A673 (cell line): ENCODE results near the gene SMOC2.

Source experiments
- CTCF ChIP-seq: fragments of 300-800, 200-600 bp; sonication (generic); conservative IDR thresholded peaks from 2 replicates; pipeline ENCODE4 v1.5.1; 2017; ENCODE audit warnings: low read depth, mild to moderate bottlenecking, antibody characterized with exemption, low read length, moderate library complexity, mixed read lengths
- EZH2 ChIP-seq: fragments of 200-600 bp; sonication (generic); IDR thresholded peaks from 2 replicates; pipeline ENCODE4 v1.6.1; 2017; ENCODE audit warnings: borderline replicate concordance, low read depth, mild to moderate bottlenecking, mixed read lengths, antibody characterized with exemption, low read length; ENCODE audit not compliant: poor library complexity, severe bottlenecking

- TF ChIP-seq CTCF (no peak), EZH2 (no peak)
These were observed 140.7 kb downstream of the SMOC2 start for GRCh38 chr6:168581706-168582105.
